ENCODE data around the gene SLC22A25.

DNA sequence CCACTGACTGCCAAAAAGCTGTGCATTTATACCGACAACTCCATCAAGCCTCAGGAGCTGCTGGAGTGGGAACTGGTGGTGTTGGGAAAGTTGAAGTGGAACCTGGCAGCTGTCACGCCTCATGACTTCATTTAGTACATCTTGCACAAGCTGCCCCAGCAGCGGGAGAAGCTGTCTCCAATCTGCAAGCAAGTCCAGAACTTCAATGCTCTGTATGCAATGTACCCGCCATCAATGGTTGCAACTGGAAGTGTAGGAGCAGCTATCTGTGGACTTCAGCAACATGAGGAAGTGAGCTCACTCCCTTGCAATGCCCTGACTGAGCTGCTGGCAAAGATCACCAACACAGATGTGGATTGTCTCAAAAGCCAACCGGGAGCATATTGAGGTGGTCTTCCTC is at the start of gene SLC22A25:
- no peak for TF ChIP-seq POLR2A (IDR thresholded peaks at IDR 0.05)
- TF ChIP-seq, protein P1, sequence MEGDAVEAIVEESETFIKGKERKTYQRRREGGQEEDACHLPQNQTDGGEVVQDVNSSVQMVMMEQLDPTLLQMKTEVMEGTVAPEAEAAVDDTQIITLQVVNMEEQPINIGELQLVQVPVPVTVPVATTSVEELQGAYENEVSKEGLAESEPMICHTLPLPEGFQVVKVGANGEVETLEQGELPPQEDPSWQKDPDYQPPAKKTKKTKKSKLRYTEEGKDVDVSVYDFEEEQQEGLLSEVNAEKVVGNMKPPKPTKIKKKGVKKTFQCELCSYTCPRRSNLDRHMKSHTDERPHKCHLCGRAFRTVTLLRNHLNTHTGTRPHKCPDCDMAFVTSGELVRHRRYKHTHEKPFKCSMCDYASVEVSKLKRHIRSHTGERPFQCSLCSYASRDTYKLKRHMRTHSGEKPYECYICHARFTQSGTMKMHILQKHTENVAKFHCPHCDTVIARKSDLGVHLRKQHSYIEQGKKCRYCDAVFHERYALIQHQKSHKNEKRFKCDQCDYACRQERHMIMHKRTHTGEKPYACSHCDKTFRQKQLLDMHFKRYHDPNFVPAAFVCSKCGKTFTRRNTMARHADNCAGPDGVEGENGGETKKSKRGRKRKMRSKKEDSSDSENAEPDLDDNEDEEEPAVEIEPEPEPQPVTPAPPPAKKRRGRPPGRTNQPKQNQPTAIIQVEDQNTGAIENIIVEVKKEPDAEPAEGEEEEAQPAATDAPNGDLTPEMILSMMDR (IDR thresholded peaks at IDR 0.05) = no peak
